GM12878 (cell line): ENCODE data around the gene NBEA. TPM values are rescaled to one million over a fixed set of nuclear protein-coding genes. Genes with fewer than 3 reads are reported as not detected.

Experiments used
- ATAC-seq: fragments of 200-7000 bp; cut with Tn5 transposase; 3 replicates; pipeline ENCODE4 v1.9.1; 2020; ENCODE audit warnings: mild to moderate bottlenecking, moderate library complexity
- BruUV-seq: library from RNA; stranded (reverse); fragments of 400-500 nt; replicated peaks from 2 replicates; lab custom pipeline; 2021; lab: Mats Ljungman, UMichigan
- CTCF ChIA-PET: fragments of 300-600 bp; sonication (Branson Sonifier 250); formaldehyde crosslinking; extraction: SDS; loops from one replicate; lab custom pipeline; 2021; ENCODE audit warnings: inconsistent platforms; lab: Yijun Ruan, JAX
- POLR2A ChIA-PET: fragments of 350-600 bp; formaldehyde crosslinking; extraction: SDS; loops from one replicate; lab custom pipeline; 2021; ENCODE audit warnings: inconsistent platforms; lab: Charles Lee
- RAD21 ChIA-PET: fragments of 300-600 bp; sonication (Branson Sonifier 250); formaldehyde crosslinking; loops from one replicate; lab custom pipeline; 2023; ENCODE audit warnings: antibody characterized with exemption; ENCODE audit not compliant: unreplicated experiment; lab: Charles Lee
- SMC1A ChIA-PET: fragments of 300-600 bp; sonication (Branson Sonifier 250); formaldehyde crosslinking; loops from one replicate; lab custom pipeline; 2023; ENCODE audit not compliant: unreplicated experiment, uncharacterized antibody; lab: Charles Lee
- DNase-seq: peaks from one replicate; pipeline ENCODE4 v3.0.0-alpha.2; 2011; ENCODE audit warnings: low read depth, low spot score
- FAIRE-seq: peaks from 3 replicates; lab custom pipeline; 2011; peaks lifted over from hg19 to GRCh38; lab: Jason Lieb, UNC
- H2AFZ ChIP-seq: 2 replicates; pipeline ENCODE4 v1.6.0; 2011; ENCODE audit warnings: low read depth, low read length, control low read depth; ENCODE audit not compliant: control insufficient read depth
- H3K27ac ChIP-seq: 2 replicates; pipeline ENCODE4 v1.5.1; 2011; ENCODE audit warnings: control low read depth; ENCODE audit not compliant: control insufficient read depth, insufficient read depth
- H3K27me3 ChIP-seq, 2 experiments: replicated peaks in 1 of 2; 2 replicates each; pipeline versions ENCODE4 v1.6.0 to v1.6.1; 2011; ENCODE audit warnings: low read length in 1 of 2; ENCODE audit not compliant: control insufficient read depth in 2 of 2, insufficient read depth in 2 of 2
- H3K36me3 ChIP-seq, 2 experiments: 2 replicates each; pipeline ENCODE4 v1.5.1; 2011; ENCODE audit warnings: low read length in 1 of 2; ENCODE audit not compliant: control insufficient read depth in 2 of 2, insufficient read depth in 2 of 2
- H3K4me1 ChIP-seq: 2 replicates; pipeline ENCODE4 v1.6.1; 2011; ENCODE audit warnings: mild to moderate bottlenecking, low read length, moderate library complexity, mixed read lengths; ENCODE audit not compliant: control insufficient read depth, insufficient read depth
- H3K4me2 ChIP-seq: 2 replicates; pipeline ENCODE4 v1.6.0; 2011; ENCODE audit warnings: control low read depth; ENCODE audit not compliant: control insufficient read depth, insufficient read depth
- H3K4me3 ChIP-seq: fragments of 200-600 bp; sonication (generic); 2 replicates; pipeline ENCODE4 v1.5.1; 2016
- H3K79me2 ChIP-seq: 2 replicates; pipeline ENCODE4 v1.6.0; 2011; ENCODE audit warnings: low read length; ENCODE audit not compliant: control insufficient read depth, insufficient read depth
- H3K9ac ChIP-seq: 2 replicates; pipeline ENCODE4 v1.8.0; 2011; ENCODE audit warnings: low read length, control low read depth, mixed read lengths; ENCODE audit not compliant: control insufficient read depth, insufficient read depth
- H3K9me3 ChIP-seq: replicated peaks from 3 replicates; pipeline ENCODE4 v1.5.1; 2011; ENCODE audit warnings: mild to moderate bottlenecking, low read length; ENCODE audit not compliant: control insufficient read depth, insufficient read depth
- H4K20me1 ChIP-seq: 2 replicates; pipeline ENCODE4 v1.6.0; 2011; ENCODE audit not compliant: control insufficient read depth, insufficient read depth
- CBX5 ChIP-seq: sonication (generic); IDR thresholded peaks from 2 replicates; pipeline ENCODE4 v1.6.1; 2016; ENCODE audit warnings: low read depth, moderate library complexity, mild to moderate bottlenecking, inconsistent platforms
- EGR1 ChIP-seq, 2 experiments: IDR thresholded peaks; 1 replicate in 1 of 2; 2 replicates in 1 of 2; pipeline ENCODE4 v1.6.1; 2011 to 2012; ENCODE audit warnings: low read depth in 2 of 2, low read length in 2 of 2, borderline replicate concordance in 1 of 2, mild to moderate bottlenecking in 1 of 2, moderate library complexity in 1 of 2
- EZH2 ChIP-seq: IDR thresholded peaks from 2 replicates; pipeline ENCODE4 v1.6.1; 2012; ENCODE audit warnings: low read depth, mild to moderate bottlenecking, control low read depth, inconsistent platforms, low read length, borderline replicate concordance; ENCODE audit not compliant: control insufficient read depth
- FOS ChIP-seq: IDR thresholded peaks from 3 replicates; pipeline ENCODE4 v1.6.1; 2011; ENCODE audit warnings: borderline replicate concordance; ENCODE audit not compliant: insufficient read length; ENCODE audit errors: extremely low read depth
- MXI1 ChIP-seq: fragments of 150-350 bp; IDR thresholded peaks from 2 replicates; pipeline ENCODE4 v1.6.1; 2011; ENCODE audit warnings: low read depth, mild to moderate bottlenecking, inconsistent platforms, low read length, improper control_type of control experiment
- NR2F1 ChIP-seq: fragments of 450-650 bp; conservative IDR thresholded peaks from 2 replicates; pipeline ENCODE4 v1.6.1; 2017; ENCODE audit warnings: mild to moderate bottlenecking
- PAX8 ChIP-seq: fragments of 450-650 bp; IDR thresholded peaks from 2 replicates; pipeline ENCODE4 v1.6.1; 2017; ENCODE audit warnings: mild to moderate bottlenecking, moderate library complexity
- RAD51 ChIP-seq: fragments of 450-650 bp; IDR thresholded peaks from 2 replicates; pipeline ENCODE4 v1.6.1; 2016; ENCODE audit warnings: moderate library complexity, mild to moderate bottlenecking, inconsistent platforms
- RBBP5 ChIP-seq: fragments of 200-600 bp; sonication (generic); conservative IDR thresholded peaks from 2 replicates; pipeline ENCODE4 v1.6.1; 2016
- RUNX3 ChIP-seq: IDR thresholded peaks from 2 replicates; pipeline ENCODE4 v1.6.1; 2012; ENCODE audit warnings: low read length, inconsistent platforms
- SMARCA5 ChIP-seq: fragments of 450-650 bp; IDR thresholded peaks from 2 replicates; pipeline ENCODE4 v1.6.1; 2017; ENCODE audit warnings: mild to moderate bottlenecking
- SPI1 ChIP-seq: IDR thresholded peaks from 2 replicates; pipeline ENCODE4 v1.6.1; 2011; ENCODE audit warnings: low read depth, mild to moderate bottlenecking, low read length, moderate library complexity, borderline replicate concordance; ENCODE audit not compliant: insufficient read depth
- TBL1XR1 ChIP-seq: IDR thresholded peaks from 2 replicates; pipeline ENCODE4 v1.6.1; 2012; ENCODE audit warnings: low read depth, low read length, improper control_type of control experiment
- TCF12 ChIP-seq: IDR thresholded peaks from 2 replicates; pipeline ENCODE4 v1.6.1; 2011; ENCODE audit warnings: low read depth, mild to moderate bottlenecking, low read length
- ZNF217 ChIP-seq: fragments of 450-650 bp; IDR thresholded peaks from 2 replicates; pipeline ENCODE4 v1.6.1; 2017; ENCODE audit warnings: antibody characterized with exemption, mild to moderate bottlenecking
- WGBS: methylation state at CpG from one replicate; pipeline ENCODE4 v1.1.6; 2016; ENCODE audit warnings: low lambda C conversion rate; ENCODE audit not compliant: insufficient replicate concordance, insufficient coverage; ENCODE audit errors: missing lambda C conversion rate; 5-methylcytosine and 5-hydroxymethylcytosine counted together
- in situ Hi-C: fragments of 300-500 bp; cut with MboI; formaldehyde crosslinking; loops from 9 replicates; pipeline ENCODE4 v1.14.3; 2018; ENCODE audit warnings: mixed read lengths
- intact Hi-C: fragments of 100-400 bp; cut with micrococcal nuclease; formaldehyde crosslinking; loops from one replicate; pipeline ENCODE4 v1.14.2; 2022; ENCODE audit not compliant: unreplicated experiment
- polyA plus RNA-seq, 11 experiments: library from polyadenylated mRNA; depleted of rRNA in 4 of 11; unstranded in 6 of 11; stranded (reverse) in 5 of 11; fragments of >200 nt; fragmentation: Nextera tagmentation in 4 of 11; fragmentation: Illumina TruSeq in 1 of 11; extraction: Ambion mirVana in 4 of 11; extraction: Trizol in 1 of 11; gene quantifications; 1 replicate in 1 of 11; 2 replicates in 10 of 11; pipeline versions ENCODE4 v1.2.1 to v1.2.3, GENCODE V29; 2011 to 2016; ENCODE audit warnings: inconsistent platforms in 2 of 11, missing spikeins in 2 of 11, low read depth in 1 of 11
- total RNA-seq, 4 experiments: library from RNA; depleted of rRNA in 3 of 4; stranded (reverse); fragments of >200 nt in 3 of 4; fragmentation: Illumina TruSeq in 1 of 4; extraction: Trizol in 1 of 4; gene quantifications; 2 replicates each; pipeline versions ENCODE4 v1.2.1 to v1.2.3, GENCODE V29; 2013 to 2021
- TF ChIP-seq, protein P1 (sequence below): IDR thresholded peaks from 2 replicates; pipeline ENCODE4 v1.6.1; 2011; ENCODE audit warnings: borderline replicate concordance, low read depth, mild to moderate bottlenecking, moderate library complexity, low read length; ENCODE audit not compliant: insufficient read depth, poor library complexity, severe bottlenecking
- TF ChIP-seq, protein P2 (sequence below): fragments of 450-650 bp; IDR thresholded peaks from 2 replicates; pipeline ENCODE4 v1.6.1; 2016; ENCODE audit warnings: mild to moderate bottlenecking

The NBEA gene
- total and polyA plus RNA-seq, 10 of the 15 experiments (the other 5 are each of a cell fraction or from before 2014, with no cell fraction given) = 0.23 to 3.6 (median 0.55) TPM

DNA sequence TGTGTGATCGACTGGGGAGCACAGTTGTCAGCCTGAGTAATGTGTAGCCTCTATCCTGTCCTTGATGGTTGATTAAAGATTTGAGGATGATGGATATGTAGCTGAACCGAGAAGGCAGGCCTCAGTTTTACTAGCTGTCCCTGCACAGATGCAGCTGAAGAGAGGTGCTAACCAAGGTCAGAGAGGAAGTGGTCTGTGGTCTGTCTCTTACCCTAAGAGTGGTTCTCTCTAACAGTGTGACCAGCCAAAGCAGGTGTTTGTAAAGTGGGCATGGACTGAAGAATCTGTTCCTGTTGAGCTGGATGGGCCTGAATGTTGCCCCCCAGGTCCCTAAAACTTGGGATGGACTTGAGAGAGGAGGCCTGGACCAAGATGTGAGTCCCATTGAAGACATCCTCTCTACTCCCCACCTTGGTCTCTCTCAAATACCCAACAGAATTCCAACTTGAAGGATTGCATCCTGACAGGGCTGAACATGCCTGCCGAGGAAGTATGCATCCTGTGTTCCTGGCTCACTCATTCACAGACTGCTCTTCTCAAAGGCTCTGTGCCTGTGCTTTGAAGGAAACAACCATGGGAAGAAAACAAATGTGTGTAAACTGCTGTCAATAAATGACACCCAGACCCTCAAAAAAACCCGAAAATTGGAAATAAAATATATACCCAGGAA lies 310.6 kb downstream of the NBEA start:
- ChIA-PET SMC1A (no interaction called here), RAD21 (no interaction called here), POLR2A (no interaction called here), CTCF (no interaction called here)
- Histone ChIP-seq H3K9ac (no peak overlapping the region), H3K9me3 (no peaks in the 10 kb centered on the region; the same call in 2 of the 3 replicates), H3K79me2 (no peaks in the 10 kb centered on the region), H3K4me2 (no peak overlapping the region), H3K27ac (no peak overlapping the region), H4K20me1 (no peaks in the 10 kb centered on the region), H3K4me3 (no peak overlapping the region), H2AFZ (no peak overlapping the region), H3K27me3 (no peaks in the 10 kb centered on the region), H3K4me1 (no peaks in the 10 kb centered on the region), H3K36me3 (no peaks in the 10 kb centered on the region)
- peak; percentile 93 for ATAC-seq
- in situ Hi-C loops = no loop called here
- no peak for FAIRE-seq
- DNase-seq = peak; percentile 21
- WGBS = 24% methylated on average over 4 of the region's 4 CpGs
- intact Hi-C loops = no loop called here
- BruUV-seq = no TSS peak
- no peak for TF ChIP-seq TBL1XR1
- TF ChIP-seq FOS = no peak
- no peak for TF ChIP-seq RBBP5
- TF ChIP-seq, protein P1, sequence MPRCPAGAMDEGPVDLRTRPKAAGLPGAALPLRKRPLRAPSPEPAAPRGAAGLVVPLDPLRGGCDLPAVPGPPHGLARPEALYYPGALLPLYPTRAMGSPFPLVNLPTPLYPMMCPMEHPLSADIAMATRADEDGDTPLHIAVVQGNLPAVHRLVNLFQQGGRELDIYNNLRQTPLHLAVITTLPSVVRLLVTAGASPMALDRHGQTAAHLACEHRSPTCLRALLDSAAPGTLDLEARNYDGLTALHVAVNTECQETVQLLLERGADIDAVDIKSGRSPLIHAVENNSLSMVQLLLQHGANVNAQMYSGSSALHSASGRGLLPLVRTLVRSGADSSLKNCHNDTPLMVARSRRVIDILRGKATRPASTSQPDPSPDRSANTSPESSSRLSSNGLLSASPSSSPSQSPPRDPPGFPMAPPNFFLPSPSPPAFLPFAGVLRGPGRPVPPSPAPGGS = no peak
- TF ChIP-seq MXI1 = no peak
- TF ChIP-seq CBX5 = no peak
- no peak for TF ChIP-seq EGR1 (IDR thresholded peaks at IDR 0.05; ENCODE audit: borderline replicate concordance in 1 of 2, low read depth in 2 of 2, low read length in 2 of 2)
- TF ChIP-seq, protein P2, sequence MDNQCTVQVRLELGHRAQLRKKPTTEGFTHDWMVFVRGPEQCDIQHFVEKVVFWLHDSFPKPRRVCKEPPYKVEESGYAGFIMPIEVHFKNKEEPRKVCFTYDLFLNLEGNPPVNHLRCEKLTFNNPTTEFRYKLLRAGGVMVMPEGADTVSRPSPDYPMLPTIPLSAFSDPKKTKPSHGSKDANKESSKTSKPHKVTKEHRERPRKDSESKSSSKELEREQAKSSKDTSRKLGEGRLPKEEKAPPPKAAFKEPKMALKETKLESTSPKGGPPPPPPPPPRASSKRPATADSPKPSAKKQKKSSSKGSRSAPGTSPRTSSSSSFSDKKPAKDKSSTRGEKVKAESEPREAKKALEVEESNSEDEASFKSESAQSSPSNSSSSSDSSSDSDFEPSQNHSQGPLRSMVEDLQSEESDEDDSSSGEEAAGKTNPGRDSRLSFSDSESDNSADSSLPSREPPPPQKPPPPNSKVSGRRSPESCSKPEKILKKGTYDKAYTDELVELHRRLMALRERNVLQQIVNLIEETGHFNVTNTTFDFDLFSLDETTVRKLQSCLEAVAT = no peak
- peak; percentile 52; the same call in 1 of the 2 replicates for TF ChIP-seq TCF12
- TF ChIP-seq PAX8 = no peak
- no peak for TF ChIP-seq RAD51
- TF ChIP-seq ZNF217 = no peak
- TF ChIP-seq RUNX3 = peak; percentile 66
- TF ChIP-seq SPI1 = peak; percentile 47; the same call in 1 of the 2 replicates
- no peak for TF ChIP-seq SMARCA5
- peak; percentile 55; the same call in 1 of the 2 replicates for TF ChIP-seq NR2F1
- TF ChIP-seq EZH2 = no peak
